KOPT-K1 (cell line): ENCODE data around the gene KCNK15.

Experiments
- H3K27ac ChIP-seq: fragments of 200-600 bp; sonication (generic); 2 replicates; pipeline ENCODE4 v1.5.1; 2016; ENCODE audit warnings: antibody characterized with exemption, mild to moderate bottlenecking, low read depth, low read length; ENCODE audit not compliant: poor library complexity, severe bottlenecking
- H3K36me3 ChIP-seq: fragments of 200-600 bp; sonication (generic); 2 replicates; pipeline ENCODE4 v1.5.1; 2017; ENCODE audit warnings: antibody characterized with exemption, mild to moderate bottlenecking, low read length, moderate library complexity; ENCODE audit not compliant: insufficient read depth
- H3K9me3 ChIP-seq: fragments of 200-600 bp; sonication (generic); 2 replicates; pipeline ENCODE4 v1.5.1; 2017; ENCODE audit warnings: antibody characterized with exemption, low read length, mild to moderate bottlenecking; ENCODE audit not compliant: insufficient read depth, poor library complexity, severe bottlenecking

KCNK15 gene

GRCh38 chr20:44738813-44739477, 6.7 kb upstream of the KCNK15 start:
- Histone ChIP-seq H3K9me3 (peaks cover 10% of the 10 kb centered on the region), H3K36me3 (no peaks in the 10 kb centered on the region), H3K27ac (no peak overlapping the region)

- no peak overlapping the region for H3K27ac ChIP-seq
- no peaks in the 10 kb centered on the region for H3K36me3 ChIP-seq
- peaks cover 10% of the 10 kb centered on the region for H3K9me3 ChIP-seq
Measured at GRCh38 chr20:44739942-44740341, 5.7 kb upstream of the KCNK15 start.

GRCh38 chr20:44742304-44743079, 3.2 kb upstream of the KCNK15 start:
- Histone ChIP-seq H3K9me3 (no peaks in the 10 kb centered on the region), H3K36me3 (no peaks in the 10 kb centered on the region), H3K27ac (no peak overlapping the region)

GRCh38 chr20:44743080-44743701, 2.5 kb upstream of the KCNK15 start:
- Histone ChIP-seq H3K27ac (no peak overlapping the region), H3K9me3 (no peaks in the 10 kb centered on the region), H3K36me3 (no peaks in the 10 kb centered on the region)

- H3K36me3 ChIP-seq: no peaks in the 10 kb centered on the region
- no peaks in the 10 kb centered on the region for H3K9me3 ChIP-seq
- H3K27ac ChIP-seq: no peak overlapping the region
Measured at GRCh38 chr20:44743916-44744655, 1.6 kb upstream of the KCNK15 start.

GRCh38 chr20:44745122-44745597, 505 bp upstream of the KCNK15 start:
- no peak overlapping the region for H3K27ac ChIP-seq
- H3K36me3 ChIP-seq: no peaks in the 10 kb centered on the region
- no peaks in the 10 kb centered on the region for H3K9me3 ChIP-seq

- no peak overlapping the region for H3K27ac ChIP-seq
- no peaks in the 10 kb centered on the region for H3K36me3 ChIP-seq
- H3K9me3 ChIP-seq: no peaks in the 10 kb centered on the region
Measured at GRCh38 chr20:44746367-44747165, 901 bp downstream of the KCNK15 start.

GRCh38 chr20:44747166-44748004, 1.7 kb downstream of the KCNK15 start:
- Histone ChIP-seq H3K9me3 (no peaks in the 10 kb centered on the region), H3K36me3 (no peaks in the 10 kb centered on the region), H3K27ac (no peak overlapping the region)

GRCh38 chr20:44748005-44748370, 2.3 kb downstream of the KCNK15 start:
- no peaks in the 10 kb centered on the region for H3K36me3 ChIP-seq
- no peaks in the 10 kb centered on the region for H3K9me3 ChIP-seq
- no peak overlapping the region for H3K27ac ChIP-seq

- Histone ChIP-seq H3K9me3 (no peaks in the 10 kb centered on the region), H3K27ac (no peak overlapping the region), H3K36me3 (no peaks in the 10 kb centered on the region)
Measured at GRCh38 chr20:44750081-44750805, 4.6 kb downstream of the KCNK15 start.

GRCh38 chr20:44752099-44752931, 6.7 kb downstream of the KCNK15 start:
- Histone ChIP-seq H3K9me3 (no peaks in the 10 kb centered on the region), H3K27ac (no peak overlapping the region), H3K36me3 (no peaks in the 10 kb centered on the region)

- no peaks in the 10 kb centered on the region for H3K9me3 ChIP-seq
- H3K27ac ChIP-seq: no peak overlapping the region
- H3K36me3 ChIP-seq: no peaks in the 10 kb centered on the region
Measured at GRCh38 chr20:44754554-44754953, 8.9 kb downstream of the KCNK15 start.
